Measurements from ENCODE around the gene METAP1. TPM values are rescaled to one million over a fixed set of nuclear protein-coding genes. Genes with fewer than 3 reads are reported as not detected.
"Not testable (repeated sequence)": the region's sequence is repeated elsewhere in the genome, so short reads cannot be mapped to it uniquely, and the experiment has no call there.

The METAP1 gene
- total and polyA plus RNA-seq, 2 donors (not counting 1 experiment from before 2014, with no cell fraction given) = 38.5 to 76.4 TPM

- no peaks in the 10 kb centered on the region for H4K20me1 ChIP-seq (ENCODE audit: control insufficient read depth, extremely low read depth, insufficient read depth, low read length)
- peak overlapping the region; percentile 24 to 100 (median 90) for H3K4me3 ChIP-seq (replicated peaks in 1 of 4; ENCODE audit: control extremely low read depth in 1 of 4, insufficient read depth in 1 of 4, low read depth in 3 of 4, low read length in 4 of 4)
- no peaks in the 10 kb centered on the region for H3K9me3 ChIP-seq (ENCODE audit: control insufficient read depth, insufficient read depth, low read depth, low read length)
- no peaks in the 10 kb centered on the region for H3K36me3 ChIP-seq (ENCODE audit: control insufficient read depth, insufficient read depth, low read length)
- H3K4me2 ChIP-seq (ENCODE audit: extremely low read depth, insufficient read depth, low read length) = peak overlapping the region; percentile 95
- H3K9ac ChIP-seq (ENCODE audit: insufficient read depth, low read length) = no peak overlapping the region
- no peak for TF ChIP-seq CTCF (conservative IDR thresholded peaks at IDR 0.05 in 1 of 2, IDR thresholded peaks at IDR 0.05 in 1 of 2; ENCODE audit: low read depth in 1 of 2, low read length in 2 of 2)
- no peak for TF ChIP-seq EZH2 (IDR thresholded peaks at IDR 0.05; ENCODE audit: low read length, missing control alignments)
- H3K27ac ChIP-seq (ENCODE audit: insufficient read depth, low read length) = no peak overlapping the region
- no peaks in the 10 kb centered on the region for H3K27me3 ChIP-seq (ENCODE audit: control insufficient read depth, insufficient read depth, low read length)
- peak; percentile 36 to 41 for DNase-seq (ENCODE audit: low read depth in 2 of 2)
- H2AFZ ChIP-seq (ENCODE audit: low read length) = no peak overlapping the region
- peaks cover 2% of the 10 kb centered on the region for H3K4me1 ChIP-seq (ENCODE audit: control insufficient read depth, extremely low read depth, insufficient read depth, low read length)
- peaks cover 40% of the 10 kb centered on the region for H3K79me2 ChIP-seq (ENCODE audit: control insufficient read depth, insufficient read depth, low read length)
Measured at GRCh38 chr4:99090481-99091215, 95.1 kb downstream of the METAP1 start.

GRCh38 chr4:99091216-99091575 is 95.7 kb downstream of the METAP1 start:
- H3K4me3 ChIP-seq (replicated peaks in 1 of 4; ENCODE audit: control extremely low read depth in 1 of 4, insufficient read depth in 1 of 4, low read depth in 3 of 4, low read length in 4 of 4) = peak overlapping the region in 3 of 4 experiments; percentile 30 to 100 (median 97)
- no peaks in the 10 kb centered on the region for H4K20me1 ChIP-seq (ENCODE audit: control insufficient read depth, extremely low read depth, insufficient read depth, low read length)
- H3K9ac ChIP-seq (ENCODE audit: insufficient read depth, low read length) = no peak overlapping the region
- no peak for DNase-seq (ENCODE audit: low read depth in 2 of 2)
- no peaks in the 10 kb centered on the region for H3K27me3 ChIP-seq (ENCODE audit: control insufficient read depth, insufficient read depth, low read length)
- H3K36me3 ChIP-seq (ENCODE audit: control insufficient read depth, insufficient read depth, low read length) = no peaks in the 10 kb centered on the region
- H3K27ac ChIP-seq (ENCODE audit: insufficient read depth, low read length) = no peak overlapping the region
- peaks cover 2% of the 10 kb centered on the region for H3K4me1 ChIP-seq (ENCODE audit: control insufficient read depth, extremely low read depth, insufficient read depth, low read length)
- H3K79me2 ChIP-seq (ENCODE audit: control insufficient read depth, insufficient read depth, low read length) = peaks cover 35% of the 10 kb centered on the region
- no peak overlapping the region for H2AFZ ChIP-seq (ENCODE audit: low read length)
- TF ChIP-seq CTCF (conservative IDR thresholded peaks at IDR 0.05 in 1 of 2, IDR thresholded peaks at IDR 0.05 in 1 of 2; ENCODE audit: low read depth in 1 of 2, low read length in 2 of 2) = no peak
- TF ChIP-seq EZH2 (IDR thresholded peaks at IDR 0.05; ENCODE audit: low read length, missing control alignments) = no peak
- no peaks in the 10 kb centered on the region for H3K9me3 ChIP-seq (ENCODE audit: control insufficient read depth, insufficient read depth, low read depth, low read length)
- peak overlapping the region; percentile 95 for H3K4me2 ChIP-seq (ENCODE audit: extremely low read depth, insufficient read depth, low read length)

- not testable (repeated sequence) for H2AFZ ChIP-seq (ENCODE audit: low read length); DNase-seq (ENCODE audit: low read depth in 2 of 2); H4K20me1 ChIP-seq (ENCODE audit: control insufficient read depth, extremely low read depth, insufficient read depth, low read length); H3K4me1 ChIP-seq (ENCODE audit: control insufficient read depth, extremely low read depth, insufficient read depth, low read length); H3K9ac ChIP-seq (ENCODE audit: insufficient read depth, low read length); H3K27ac ChIP-seq (ENCODE audit: insufficient read depth, low read length); H3K27me3 ChIP-seq (ENCODE audit: control insufficient read depth, insufficient read depth, low read length); H3K36me3 ChIP-seq (ENCODE audit: control insufficient read depth, insufficient read depth, low read length); H3K9me3 ChIP-seq (ENCODE audit: control insufficient read depth, insufficient read depth, low read depth, low read length); H3K4me2 ChIP-seq (ENCODE audit: extremely low read depth, insufficient read depth, low read length)
- peaks cover 28% of the 10 kb centered on the region for H3K79me2 ChIP-seq (ENCODE audit: control insufficient read depth, insufficient read depth, low read length)
- H3K4me3 ChIP-seq (replicated peaks in 1 of 4; ENCODE audit: control extremely low read depth in 1 of 4, insufficient read depth in 1 of 4, low read depth in 3 of 4, low read length in 4 of 4) = peak overlapping the region in 1 of 4 experiments; percentile 100
Measured at GRCh38 chr4:99091841-99092240, 96.3 kb downstream of the METAP1 start.
